Stomach smooth muscle (tissue), 2 donors: Measurements from ENCODE around the gene GJB5.

ENCODE experiments used
- H3K27ac ChIP-seq: one replicate; pipeline ENCODE4 v1.7.0; 2013; ENCODE audit warnings: mild to moderate bottlenecking, low read length, inconsistent platforms
- H3K27me3 ChIP-seq, 2 donors: one replicate each; pipeline ENCODE4 v1.7.0; 2013; ENCODE audit warnings: low read length in 2 of 2; ENCODE audit not compliant: insufficient read depth in 2 of 2, control insufficient read depth in 1 of 2
- H3K36me3 ChIP-seq, 2 donors: one replicate each; pipeline ENCODE4 v1.7.0; 2013; ENCODE audit warnings: low read length in 2 of 2; ENCODE audit not compliant: control insufficient read depth in 2 of 2, insufficient read depth in 2 of 2
- H3K4me1 ChIP-seq: one replicate; pipeline ENCODE4 v1.7.0; 2013; ENCODE audit warnings: low read length; ENCODE audit not compliant: control insufficient read depth, insufficient read depth
- H3K4me3 ChIP-seq, 2 donors: one replicate each; pipeline ENCODE4 v1.7.0; 2013; ENCODE audit warnings: low read length in 2 of 2
- H3K9ac ChIP-seq, 2 donors: one replicate each; pipeline ENCODE4 v1.7.0; 2013; ENCODE audit warnings: low read length in 2 of 2, mild to moderate bottlenecking in 1 of 2
- H3K9me3 ChIP-seq, 2 donors: one replicate each; pipeline ENCODE4 v1.7.0; 2013; ENCODE audit warnings: low read length in 2 of 2; ENCODE audit not compliant: control insufficient read depth in 2 of 2
- donor health status: healthy.
- donor health status: Pancreatic carcinoma.

Gene GJB5

DNA sequence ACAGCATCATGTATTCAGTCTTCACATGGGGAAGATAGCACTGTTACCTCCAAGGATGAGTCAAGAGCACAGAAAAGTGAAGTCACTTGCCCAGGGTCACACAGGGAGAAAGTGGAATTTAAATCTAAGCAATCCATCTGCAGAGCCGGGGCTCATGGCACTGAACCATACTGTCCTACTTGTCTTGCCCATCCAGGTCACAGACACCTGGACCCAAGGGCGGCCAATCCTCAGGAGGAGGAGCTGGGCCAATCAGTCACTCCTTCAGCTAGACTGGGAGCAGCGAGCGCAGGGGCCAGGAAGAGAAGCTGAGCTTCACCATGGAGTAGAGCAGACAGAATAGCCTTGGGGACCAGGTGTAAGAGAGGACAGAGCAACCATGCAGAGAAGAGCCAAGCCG is 9.2 kb upstream of the GJB5 start:
- H3K4me1 ChIP-seq = peaks cover 5% of the 10 kb centered on the region
- H3K27me3 ChIP-seq = peaks cover 9 to 23% of the 10 kb centered on the region in 2 donors
- H3K9me3 ChIP-seq = no peaks in the 10 kb centered on the region
- no peaks in the 10 kb centered on the region for H3K36me3 ChIP-seq
- H3K4me3 ChIP-seq = no peak overlapping the region
- no peak overlapping the region for H3K9ac ChIP-seq
- H3K27ac ChIP-seq = no peak overlapping the region

DNA sequence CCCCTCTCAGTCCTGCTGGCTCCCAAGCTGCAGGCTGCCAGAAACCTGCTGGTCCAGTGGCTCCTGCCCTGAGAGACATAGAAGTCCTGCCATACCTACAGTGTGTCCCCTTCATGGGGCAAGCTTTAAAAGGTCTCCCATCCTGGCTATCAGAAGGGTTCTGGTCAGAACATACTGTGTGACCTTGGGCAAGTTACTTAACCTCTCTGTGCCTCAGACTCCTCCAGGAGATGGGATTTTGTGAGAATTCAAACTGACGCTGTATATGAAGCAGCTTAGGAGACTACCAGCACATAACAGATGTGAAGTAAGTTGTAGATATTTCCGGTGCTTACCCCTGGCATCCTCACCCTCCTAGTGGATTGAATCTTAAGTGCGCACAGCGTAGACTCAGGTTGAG is 8.7 kb upstream of the GJB5 start:
- no peak overlapping the region for H3K4me3 ChIP-seq

DNA sequence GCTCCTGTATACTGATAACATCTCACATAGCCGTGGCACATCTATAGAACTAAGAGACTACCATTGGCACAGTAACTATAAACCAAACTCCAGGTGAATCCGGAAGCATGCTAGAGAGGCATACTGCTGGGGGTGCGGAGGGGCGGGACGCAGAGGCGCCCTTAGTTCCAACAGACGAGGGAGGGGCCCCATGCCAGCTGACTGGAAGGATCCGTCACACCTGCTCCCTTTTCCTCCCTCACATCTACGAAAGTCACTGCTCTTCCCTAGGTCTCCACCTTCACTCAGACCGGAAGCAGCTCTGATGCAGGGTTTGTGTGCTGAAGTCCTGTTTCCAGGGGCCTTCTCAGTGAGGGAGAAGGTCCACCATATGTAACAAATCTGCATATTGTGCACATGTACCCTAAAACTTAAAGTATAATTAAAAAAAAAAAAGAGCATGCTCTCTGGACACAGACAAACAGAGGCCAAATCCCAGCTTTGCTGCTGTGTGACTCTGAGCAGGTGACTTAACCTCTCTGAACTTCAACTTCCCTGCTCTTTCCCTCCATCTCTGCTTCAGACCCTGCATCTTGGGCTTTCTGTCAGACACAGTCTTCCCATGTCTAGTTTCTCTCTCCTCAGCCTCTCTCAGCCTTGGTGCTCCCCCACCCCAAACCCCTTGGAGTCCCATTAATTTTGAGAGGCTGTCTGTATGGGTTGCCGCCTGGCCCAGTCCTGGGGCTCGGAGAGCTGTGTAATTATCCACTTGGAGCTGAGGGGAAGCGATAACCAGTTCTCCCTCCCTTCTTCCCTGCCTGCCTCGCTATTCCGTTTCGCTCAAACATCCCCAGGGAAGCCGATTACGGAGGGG is 7.8 kb upstream of the GJB5 start:
- Histone ChIP-seq H3K4me3 (no peak overlapping the region), H3K27me3 (peaks cover 9 to 20% of the 10 kb centered on the region in 2 donors), H3K9me3 (no peaks in the 10 kb centered on the region), H3K9ac (no peak overlapping the region), H3K36me3 (no peaks in the 10 kb centered on the region), H3K27ac (no peak overlapping the region), H3K4me1 (peaks cover 5% of the 10 kb centered on the region)

More for the DNA sequence above, 8.7 kb upstream of the GJB5 start:
- H3K9ac ChIP-seq = no peak overlapping the region
- peaks cover 9 to 25% of the 10 kb centered on the region in 2 donors for H3K27me3 ChIP-seq
- H3K27ac ChIP-seq = no peak overlapping the region
- no peaks in the 10 kb centered on the region for H3K36me3 ChIP-seq
- peaks cover 5% of the 10 kb centered on the region for H3K4me1 ChIP-seq
- no peaks in the 10 kb centered on the region for H3K9me3 ChIP-seq

DNA sequence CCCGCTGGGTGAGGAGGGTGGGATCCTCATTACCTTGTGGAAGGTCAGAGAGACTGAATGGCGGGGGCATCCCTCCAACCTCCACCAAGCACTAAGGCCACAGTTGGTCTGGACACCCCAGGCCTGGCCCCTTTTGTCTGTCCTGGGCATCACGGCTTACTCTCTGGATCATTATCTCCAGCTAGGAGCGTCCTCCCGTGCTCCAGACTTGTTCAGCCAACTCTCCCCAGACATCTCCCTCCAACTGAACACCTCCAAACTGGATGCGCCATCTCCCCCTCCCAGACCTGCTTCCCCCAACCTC is 7.3 kb upstream of the GJB5 start:
- Histone ChIP-seq H3K27ac (no peak overlapping the region), H3K9ac (no peak overlapping the region), H3K27me3 (peaks cover 9 to 20% of the 10 kb centered on the region in 2 donors), H3K4me1 (peaks cover 1% of the 10 kb centered on the region), H3K36me3 (no peaks in the 10 kb centered on the region), H3K9me3 (no peaks in the 10 kb centered on the region), H3K4me3 (no peak overlapping the region)

DNA sequence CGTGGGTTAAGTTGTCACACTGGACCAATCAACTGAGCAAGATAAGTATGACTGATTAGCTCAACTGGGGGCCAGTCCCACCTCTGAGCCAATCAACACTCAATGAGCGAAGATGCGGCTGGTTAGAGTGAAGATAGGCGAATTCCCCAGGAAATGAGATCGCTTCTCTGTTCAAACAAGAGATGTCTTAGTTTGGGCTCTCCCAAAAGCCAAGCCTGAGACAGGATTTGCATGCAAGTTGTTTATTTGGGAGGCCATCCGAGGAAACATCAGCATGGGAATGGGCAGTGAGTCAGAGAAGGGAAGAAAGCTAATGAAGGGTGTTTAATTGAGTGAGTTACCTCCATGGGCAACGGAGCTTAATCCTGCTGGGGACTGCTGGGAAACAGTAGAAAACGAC is 4.9 kb upstream of the GJB5 start:
- no peak overlapping the region for H3K27ac ChIP-seq
- no peaks in the 10 kb centered on the region for H3K36me3 ChIP-seq
- no peak overlapping the region for H3K9ac ChIP-seq
- H3K4me3 ChIP-seq = no peak overlapping the region
- peaks cover 9 to 22% of the 10 kb centered on the region in 2 donors for H3K27me3 ChIP-seq
- peaks cover 0 to 5% of the 10 kb centered on the region in 2 donors for H3K9me3 ChIP-seq
- no peaks in the 10 kb centered on the region for H3K4me1 ChIP-seq

GRCh38 chr1:34750610-34751009 is 4.2 kb upstream of the GJB5 start:
- Histone ChIP-seq H3K4me1 (no peaks in the 10 kb centered on the region), H3K36me3 (no peaks in the 10 kb centered on the region), H3K27me3 (peaks cover 9 to 21% of the 10 kb centered on the region in 2 donors), H3K4me3 (no peak overlapping the region), H3K27ac (no peak overlapping the region), H3K9me3 (peaks cover 0 to 5% of the 10 kb centered on the region in 2 donors), H3K9ac (no peak overlapping the region)

DNA sequence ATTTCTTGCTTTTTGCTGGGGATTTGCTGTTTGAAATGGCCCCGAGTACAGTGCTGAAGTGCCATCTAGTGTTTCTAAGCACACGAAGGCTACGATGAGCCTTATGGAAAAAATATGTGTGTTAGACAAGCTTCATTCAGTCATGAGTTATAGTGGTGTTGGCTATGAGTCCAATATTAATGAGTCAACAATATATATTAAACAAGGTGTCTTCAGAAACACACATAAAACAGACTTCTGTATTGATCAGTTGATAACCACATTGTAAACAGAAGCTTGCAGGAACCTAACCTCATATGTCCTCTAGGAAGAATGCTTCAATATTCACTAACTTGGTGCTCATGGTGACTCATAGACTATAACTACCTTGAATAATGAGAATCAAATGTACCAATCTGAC is 1.7 kb upstream of the GJB5 start:
- Histone ChIP-seq H3K27me3 (peaks cover 4 to 22% of the 10 kb centered on the region in 2 donors), H3K27ac (no peak overlapping the region)

DNA sequence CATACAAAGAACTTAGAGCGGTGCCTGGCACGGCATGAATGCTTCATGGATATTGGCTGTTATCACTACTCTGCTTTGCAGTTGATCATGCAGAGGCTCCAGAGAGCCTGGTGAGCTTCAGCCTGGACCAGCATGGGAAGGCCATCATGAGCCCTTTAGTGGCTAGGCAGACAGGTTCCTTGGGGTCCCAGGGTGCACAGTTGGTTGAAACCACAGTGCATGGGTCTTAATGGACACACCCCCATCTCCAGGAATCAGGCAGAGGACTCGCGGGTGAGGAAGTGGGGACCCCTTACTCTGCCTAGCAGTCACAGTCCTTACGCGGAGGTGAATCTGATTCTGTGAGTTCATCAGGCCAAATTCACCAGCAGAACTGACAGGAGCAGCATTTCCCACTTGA is 1.1 kb downstream of the GJB5 start:
- Histone ChIP-seq H3K4me3 (no peak overlapping the region), H3K27me3 (peaks cover 4 to 14% of the 10 kb centered on the region in 2 donors), H3K27ac (no peak overlapping the region), H3K4me1 (no peaks in the 10 kb centered on the region), H3K9ac (no peak overlapping the region), H3K36me3 (no peaks in the 10 kb centered on the region), H3K9me3 (peaks cover 0 to 5% of the 10 kb centered on the region in 2 donors)

More for the DNA sequence above, 1.7 kb upstream of the GJB5 start:
- no peak overlapping the region for H3K4me3 ChIP-seq
- H3K9ac ChIP-seq = no peak overlapping the region
- no peaks in the 10 kb centered on the region for H3K4me1 ChIP-seq
- peaks cover 0 to 5% of the 10 kb centered on the region in 2 donors for H3K9me3 ChIP-seq
- H3K36me3 ChIP-seq = no peaks in the 10 kb centered on the region

- H3K4me1 ChIP-seq = no peaks in the 10 kb centered on the region
- H3K9me3 ChIP-seq = peaks cover 0 to 5% of the 10 kb centered on the region in 2 donors
Observed at GRCh38 chr1:34757386-34757785, 2.5 kb downstream of the GJB5 start.

DNA sequence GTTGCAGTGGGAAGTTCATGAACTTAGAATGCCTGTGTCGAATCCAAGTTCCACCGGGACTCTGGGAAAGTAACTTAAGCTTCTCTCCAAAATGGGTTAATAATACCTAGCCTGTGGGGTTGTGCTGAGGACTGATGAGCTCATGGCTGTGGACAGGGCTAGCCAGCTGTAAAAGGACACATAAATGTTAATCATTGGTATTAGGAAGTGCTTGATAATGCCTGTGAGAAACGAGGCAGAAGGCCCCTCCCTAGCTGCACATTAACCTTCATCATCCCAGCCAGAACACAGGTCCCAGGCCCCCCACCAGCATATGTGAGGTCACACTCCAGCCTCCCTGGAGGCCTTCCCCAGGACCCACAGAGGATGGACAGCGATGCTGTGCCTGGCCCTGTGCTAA is 3.9 kb downstream of the GJB5 start:
- H3K4me1 ChIP-seq = no peaks in the 10 kb centered on the region
- no peak overlapping the region for H3K27ac ChIP-seq
- H3K27me3 ChIP-seq = peaks cover 4 to 14% of the 10 kb centered on the region in 2 donors
- H3K9ac ChIP-seq = no peak overlapping the region
- no peak overlapping the region for H3K4me3 ChIP-seq
- H3K36me3 ChIP-seq = no peaks in the 10 kb centered on the region
- H3K9me3 ChIP-seq = peaks cover 0 to 4% of the 10 kb centered on the region in 2 donors

More at GRCh38 chr1:34757386-34757785, 2.5 kb downstream of the GJB5 start:
- H3K4me3 ChIP-seq = no peak overlapping the region
- H3K27ac ChIP-seq = no peak overlapping the region
- H3K27me3 ChIP-seq = peaks cover 4 to 14% of the 10 kb centered on the region in 2 donors
- H3K36me3 ChIP-seq = no peaks in the 10 kb centered on the region
- no peak overlapping the region for H3K9ac ChIP-seq
